GM23338 (cell line): ENCODE data around the gene BMPR2.

ENCODE experiments used
- CREB1 ChIP-seq: fragments of 250-450 bp; sonication (Bioruptor Pico); IDR thresholded peaks from 2 replicates; pipeline ENCODE4 v1.5.0; 2020; ENCODE audit warnings: low read depth, mild to moderate bottlenecking, moderate library complexity
- EZH2 ChIP-seq: fragments of 200-600 bp; sonication (generic); IDR thresholded peaks from one replicate; pipeline ENCODE4 v1.8.0; 2017; ENCODE audit warnings: antibody characterized with exemption, mild to moderate bottlenecking, low read depth; ENCODE audit not compliant: unreplicated experiment
- EZH2phosphoT487 ChIP-seq: fragments of 200-600 bp; sonication (generic); IDR thresholded peaks from one replicate; pipeline ENCODE4 v1.8.1; 2018; ENCODE audit warnings: antibody characterized with exemption; ENCODE audit not compliant: unreplicated experiment
- NANOG ChIP-seq: IDR thresholded peaks from 2 replicates; pipeline ENCODE4 v1.6.1; 2016; ENCODE audit warnings: antibody characterized with exemption, borderline replicate concordance
- POLR2AphosphoS5 ChIP-seq: IDR thresholded peaks from 2 replicates; pipeline ENCODE4 v1.6.1; 2016; ENCODE audit warnings: antibody characterized with exemption, low read depth
- ZNF331 ChIP-seq: fragments of 250-450 bp; sonication (Bioruptor Pico); IDR thresholded peaks from 2 replicates; pipeline ENCODE4 v1.5.0; 2020; ENCODE audit warnings: low read depth, mild to moderate bottlenecking, moderate library complexity
- TF ChIP-seq, protein P1 (sequence below), 2 experiments: fragments of 200-600 bp in 1 of 2; sonication (generic) in 1 of 2; conservative IDR thresholded peaks; 2 replicates each; pipeline versions ENCODE4 v1.5.1 to v1.6.1; 2016 to 2017; ENCODE audit warnings: antibody characterized with exemption in 2 of 2, low read depth in 2 of 2, mild to moderate bottlenecking in 2 of 2, moderate library complexity in 1 of 2
- TF ChIP-seq, protein P2 (sequence below): IDR thresholded peaks from one replicate; pipeline ENCODE4 v1.6.1; 2018; ENCODE audit warnings: antibody characterized with exemption; ENCODE audit not compliant: unreplicated experiment

DNA sequence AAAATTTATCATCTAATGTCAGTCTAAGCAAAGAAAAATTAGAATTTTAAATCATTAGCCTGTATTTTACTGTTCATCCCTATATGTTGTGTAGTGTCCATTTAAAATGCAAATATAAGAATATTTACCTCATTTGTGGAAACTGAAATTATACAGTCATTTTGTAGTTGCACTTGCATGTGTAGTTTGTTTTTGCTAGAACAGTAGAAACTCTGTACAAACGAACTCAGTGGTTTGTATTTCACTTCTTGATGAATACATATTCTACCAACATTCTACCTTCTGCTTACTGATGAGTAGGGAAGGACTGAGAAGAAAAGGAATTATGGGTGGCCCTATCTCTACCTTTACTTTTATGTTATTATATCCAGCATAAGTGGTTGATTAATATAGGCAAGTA, 29.7 kb downstream of the BMPR2 start:
- TF ChIP-seq, protein P1, sequence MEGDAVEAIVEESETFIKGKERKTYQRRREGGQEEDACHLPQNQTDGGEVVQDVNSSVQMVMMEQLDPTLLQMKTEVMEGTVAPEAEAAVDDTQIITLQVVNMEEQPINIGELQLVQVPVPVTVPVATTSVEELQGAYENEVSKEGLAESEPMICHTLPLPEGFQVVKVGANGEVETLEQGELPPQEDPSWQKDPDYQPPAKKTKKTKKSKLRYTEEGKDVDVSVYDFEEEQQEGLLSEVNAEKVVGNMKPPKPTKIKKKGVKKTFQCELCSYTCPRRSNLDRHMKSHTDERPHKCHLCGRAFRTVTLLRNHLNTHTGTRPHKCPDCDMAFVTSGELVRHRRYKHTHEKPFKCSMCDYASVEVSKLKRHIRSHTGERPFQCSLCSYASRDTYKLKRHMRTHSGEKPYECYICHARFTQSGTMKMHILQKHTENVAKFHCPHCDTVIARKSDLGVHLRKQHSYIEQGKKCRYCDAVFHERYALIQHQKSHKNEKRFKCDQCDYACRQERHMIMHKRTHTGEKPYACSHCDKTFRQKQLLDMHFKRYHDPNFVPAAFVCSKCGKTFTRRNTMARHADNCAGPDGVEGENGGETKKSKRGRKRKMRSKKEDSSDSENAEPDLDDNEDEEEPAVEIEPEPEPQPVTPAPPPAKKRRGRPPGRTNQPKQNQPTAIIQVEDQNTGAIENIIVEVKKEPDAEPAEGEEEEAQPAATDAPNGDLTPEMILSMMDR (conservative IDR thresholded peaks at IDR 0.05; ENCODE audit: low read depth in 2 of 2): no peak
- TF ChIP-seq POLR2AphosphoS5 (no peak), EZH2 (no peak), CREB1 (CRISPR knock-in tag) (no peak), EZH2phosphoT487 (no peak), ZNF331 (CRISPR knock-in tag) (no peak), NANOG (no peak)
- TF ChIP-seq, protein P2, sequence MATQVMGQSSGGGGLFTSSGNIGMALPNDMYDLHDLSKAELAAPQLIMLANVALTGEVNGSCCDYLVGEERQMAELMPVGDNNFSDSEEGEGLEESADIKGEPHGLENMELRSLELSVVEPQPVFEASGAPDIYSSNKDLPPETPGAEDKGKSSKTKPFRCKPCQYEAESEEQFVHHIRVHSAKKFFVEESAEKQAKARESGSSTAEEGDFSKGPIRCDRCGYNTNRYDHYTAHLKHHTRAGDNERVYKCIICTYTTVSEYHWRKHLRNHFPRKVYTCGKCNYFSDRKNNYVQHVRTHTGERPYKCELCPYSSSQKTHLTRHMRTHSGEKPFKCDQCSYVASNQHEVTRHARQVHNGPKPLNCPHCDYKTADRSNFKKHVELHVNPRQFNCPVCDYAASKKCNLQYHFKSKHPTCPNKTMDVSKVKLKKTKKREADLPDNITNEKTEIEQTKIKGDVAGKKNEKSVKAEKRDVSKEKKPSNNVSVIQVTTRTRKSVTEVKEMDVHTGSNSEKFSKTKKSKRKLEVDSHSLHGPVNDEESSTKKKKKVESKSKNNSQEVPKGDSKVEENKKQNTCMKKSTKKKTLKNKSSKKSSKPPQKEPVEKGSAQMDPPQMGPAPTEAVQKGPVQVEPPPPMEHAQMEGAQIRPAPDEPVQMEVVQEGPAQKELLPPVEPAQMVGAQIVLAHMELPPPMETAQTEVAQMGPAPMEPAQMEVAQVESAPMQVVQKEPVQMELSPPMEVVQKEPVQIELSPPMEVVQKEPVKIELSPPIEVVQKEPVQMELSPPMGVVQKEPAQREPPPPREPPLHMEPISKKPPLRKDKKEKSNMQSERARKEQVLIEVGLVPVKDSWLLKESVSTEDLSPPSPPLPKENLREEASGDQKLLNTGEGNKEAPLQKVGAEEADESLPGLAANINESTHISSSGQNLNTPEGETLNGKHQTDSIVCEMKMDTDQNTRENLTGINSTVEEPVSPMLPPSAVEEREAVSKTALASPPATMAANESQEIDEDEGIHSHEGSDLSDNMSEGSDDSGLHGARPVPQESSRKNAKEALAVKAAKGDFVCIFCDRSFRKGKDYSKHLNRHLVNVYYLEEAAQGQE: no peak
